B cell (primary cell): ENCODE data around the gene WDFY4. TPM values are rescaled to one million over a fixed set of nuclear protein-coding genes. Genes with fewer than 3 reads are reported as not detected.

Source experiments
- ATAC-seq: fragments of 200-7000 bp; cut with Tn5 transposase; one replicate; pipeline ENCODE4 v1.10.0; 2021; ENCODE audit warnings: low read depth, mild to moderate bottlenecking, moderate number of reproducible peaks, moderate library complexity
- CTCF ChIA-PET: fragments of 350-600 bp; sonication (Branson Sonifier 250); formaldehyde crosslinking; loops from one replicate; lab custom pipeline; 2021; ENCODE audit warnings: antibody characterized with exemption, inconsistent platforms; lab: Charles Lee
- POLR2A ChIA-PET: fragments of 350-600 bp; sonication (Branson Sonifier 250); formaldehyde crosslinking; loops from one replicate; lab custom pipeline; 2021; ENCODE audit warnings: antibody characterized with exemption; lab: Charles Lee
- DNase-seq: peaks from one replicate; pipeline ENCODE4 v3.0.0; 2013
- H2AFZ ChIP-seq: 2 replicates; pipeline ENCODE4 v1.6.1; 2012; ENCODE audit warnings: mild to moderate bottlenecking, low read depth, low read length; ENCODE audit not compliant: insufficient read depth, poor library complexity, severe bottlenecking
- H3K27ac ChIP-seq, 2 donors: 1 replicate in 1 of 2; 2 replicates in 1 of 2; pipeline ENCODE4 v1.5.1; 2012 to 2013; ENCODE audit warnings: low read length in 2 of 2, mild to moderate bottlenecking in 2 of 2, moderate library complexity in 1 of 2
- H3K27me3 ChIP-seq, 4 experiments: fragments of 200-600 bp in 1 of 4; sonication (generic) in 1 of 4; replicated peaks in 1 of 4; 1 replicate in 2 of 4; 2 replicates in 2 of 4; pipeline versions ENCODE4 v1.6.1 to v1.7.0; 2013 to 2016; ENCODE audit warnings: low read length in 3 of 4, mild to moderate bottlenecking in 2 of 4, mixed read lengths in 1 of 4, moderate library complexity in 1 of 4; ENCODE audit not compliant: insufficient read depth in 4 of 4, control insufficient read depth in 3 of 4; ENCODE audit errors: control extremely low read depth in 1 of 4
- H3K36me3 ChIP-seq, 2 experiments: replicated peaks in 1 of 2; 1 replicate in 1 of 2; 2 replicates in 1 of 2; pipeline versions ENCODE4 v1.6.1 to v1.7.1; 2013; ENCODE audit warnings: low read length in 1 of 2; ENCODE audit not compliant: insufficient read depth in 2 of 2, control insufficient read depth in 1 of 2; ENCODE audit errors: control extremely low read depth in 1 of 2, extremely low read depth in 1 of 2
- H3K4me1 ChIP-seq, 2 donors: fragments of 200-600 bp in 1 of 2; sonication (generic) in 1 of 2; 1 replicate in 1 of 2; 2 replicates in 1 of 2; pipeline versions ENCODE4 v1.5.1 to v1.6.1; 2013 to 2017; ENCODE audit warnings: low read length in 2 of 2; ENCODE audit not compliant: control insufficient read depth in 2 of 2, insufficient read depth in 2 of 2
- H3K4me2 ChIP-seq: replicated peaks from 2 replicates; pipeline ENCODE3; 2012; ENCODE audit warnings: mild to moderate bottlenecking, low read depth, low read length; ENCODE audit not compliant: poor library complexity, severe bottlenecking
- H3K4me3 ChIP-seq, 5 experiments: fragments of 200-600 bp in 1 of 5; sonication (generic) in 1 of 5; 1 replicate in 3 of 5; 2 replicates in 2 of 5; pipeline versions ENCODE4 v1.5.1 to v1.7.0; 2011 to 2016; ENCODE audit warnings: low read length in 4 of 5, mild to moderate bottlenecking in 4 of 5, low read depth in 2 of 5, control low read depth in 1 of 5, moderate library complexity in 1 of 5; ENCODE audit not compliant: insufficient read depth in 1 of 5; ENCODE audit errors: control extremely low read depth in 1 of 5, extremely low read depth in 1 of 5
- H3K79me2 ChIP-seq: fragments of 200-600 bp; sonication (generic); one replicate; pipeline ENCODE4 v1.6.0; 2016; ENCODE audit warnings: low read length; ENCODE audit not compliant: control insufficient read depth, insufficient read depth
- H3K9ac ChIP-seq: fragments of 200-600 bp; sonication (generic); 2 replicates; pipeline ENCODE4 v1.6.1; 2017; ENCODE audit warnings: mild to moderate bottlenecking, low read length, moderate library complexity
- H3K9me3 ChIP-seq, 3 donors: one replicate each; pipeline versions ENCODE4 v1.6.1 to v1.7.1; 2013; ENCODE audit warnings: low read length in 2 of 3; ENCODE audit not compliant: control insufficient read depth in 2 of 3, insufficient read depth in 1 of 3; ENCODE audit errors: control extremely low read depth in 1 of 3
- H4K20me1 ChIP-seq: 2 replicates; pipeline ENCODE4 v1.6.0; 2012; ENCODE audit warnings: mild to moderate bottlenecking, low read length; ENCODE audit not compliant: insufficient read depth, control insufficient read depth, poor library complexity, severe bottlenecking
- H3K27ac Mint-ChIP-seq: one replicate; pipeline ENCODE4 v1.8.0; 2021; ENCODE audit warnings: mixed read lengths
- H3K27me3 Mint-ChIP-seq: one replicate; pipeline ENCODE4 v1.8.0; 2021; ENCODE audit warnings: mixed read lengths
- H3K4me1 Mint-ChIP-seq: one replicate; pipeline ENCODE4 v1.8.0; 2021; ENCODE audit warnings: mixed read lengths
- H3K4me3 Mint-ChIP-seq: one replicate; pipeline ENCODE4 v1.8.0; 2021; ENCODE audit warnings: mixed read lengths
- H3K9me3 Mint-ChIP-seq: one replicate; pipeline ENCODE4 v1.8.0; 2022; ENCODE audit warnings: mixed read lengths; ENCODE audit not compliant: insufficient read depth
- CTCF ChIP-seq: fragments of 200-600 bp; IDR thresholded peaks from one replicate; pipeline ENCODE4 v1.8.0; 2022; ENCODE audit warnings: antibody characterized with exemption, mild to moderate bottlenecking
- EZH2 ChIP-seq: IDR thresholded peaks from 2 replicates; pipeline ENCODE4 v1.6.1; 2012; ENCODE audit warnings: borderline replicate concordance, low read depth, mild to moderate bottlenecking, moderate library complexity, low read length; ENCODE audit not compliant: insufficient read depth, poor library complexity, severe bottlenecking
- WGBS: methylation state at CpG from one replicate; pipeline ENCODE4 v1.1.5; 2013; ENCODE audit warnings: missing lambda C conversion rate; ENCODE audit not compliant: insufficient coverage; 5-methylcytosine and 5-hydroxymethylcytosine counted together
- intact Hi-C: fragments of 100-400 bp; cut with micrococcal nuclease; formaldehyde crosslinking; loops from one replicate; pipeline ENCODE4 v1.10.0; 2022
- polyA plus RNA-seq: library from polyadenylated mRNA; depleted of rRNA; stranded (reverse); fragments of >200 nt; gene quantifications from 2 replicates; pipeline ENCODE4 v1.2.3, GENCODE V29; 2012
- total RNA-seq, 2 donors: library from RNA; stranded (reverse); fragments of 120-200 nt in 1 of 2; gene quantifications; 1 replicate in 1 of 2; 2 replicates in 1 of 2; pipeline versions ENCODE4 v1.2.3 to v1.2.4, GENCODE V29; 2013 to 2022

WDFY4 gene
- total and polyA plus RNA-seq, 2 donors (not counting 1 experiment from before 2014, with no cell fraction given): 262 to 560 TPM

GRCh38 chr10:48939790-48940325 is 255.2 kb downstream of the WDFY4 start, which contains the start of gene LRRC18:
TSS of gene LRRC18 (minus strand) at chr10:48939840. CDS start at chr10:48914155, 25,685 bp downstream.
- Histone ChIP-seq H3K9me3 (no peaks in the 10 kb centered on the region), H3K4me2 (no peak within 1 kb of the TSS), H3K27ac (no peak within 1 kb of the TSS), H3K27me3 (no peaks in the 10 kb centered on the region), H3K4me1 (no peaks in the 10 kb centered on the region), H3K9ac (no peak within 1 kb of the TSS), H4K20me1 (peaks cover 21% of the 10 kb centered on the region), H3K36me3 (peaks cover 4 to 76% of the 10 kb centered on the region in 2 experiments), H3K4me3 (no peak within 1 kb of the TSS), H2AFZ (no peak within 1 kb of the TSS), H3K79me2 (no peaks in the 10 kb centered on the region)
- WGBS: 100% methylated on average over 1 of the region's 2 CpGs
- no peaks in the 10 kb centered on the region for H3K9me3 Mint-ChIP-seq
- peak within 1 kb of the TSS; percentile 39 for H3K27ac Mint-ChIP-seq
- ChIA-PET POLR2A (no interaction called here), CTCF (no interaction called here)
- TF ChIP-seq CTCF: no peak
- no peak for TF ChIP-seq EZH2
- no peaks in the 10 kb centered on the region for H3K4me1 Mint-ChIP-seq
- H3K4me3 Mint-ChIP-seq: no peak within 1 kb of the TSS
- no peaks in the 10 kb centered on the region for H3K27me3 Mint-ChIP-seq
- no peak for ATAC-seq
- no peak for DNase-seq
- intact Hi-C loops: no loop called here

DNA sequence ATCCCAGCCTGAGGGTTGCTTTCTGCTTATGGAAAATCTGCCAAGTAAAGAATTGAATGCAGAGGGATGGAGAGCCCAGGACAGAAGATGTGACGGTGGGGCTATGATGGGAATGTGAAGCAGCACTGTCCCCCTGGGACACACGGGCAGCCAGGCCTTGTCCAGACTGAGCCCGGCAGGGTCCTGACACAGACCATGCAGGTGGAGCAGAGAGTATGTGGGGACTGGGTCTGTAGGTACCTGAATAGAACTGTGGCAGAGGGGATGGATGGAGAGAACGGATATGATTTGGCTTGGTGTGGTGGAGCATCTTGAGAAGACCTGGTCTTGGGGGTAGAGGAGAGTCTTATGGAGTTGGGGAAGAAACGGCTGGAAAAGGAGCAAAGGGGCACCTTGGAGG is 255.7 kb downstream of the WDFY4 start:
- H3K27me3 Mint-ChIP-seq: no peaks in the 10 kb centered on the region
- DNase-seq: no peak
- H2AFZ ChIP-seq: no peak overlapping the region
- 99% methylated on average over 5 of the region's 5 CpGs for WGBS
- peak overlapping the region; percentile 39 for H3K27ac Mint-ChIP-seq
- H3K9me3 Mint-ChIP-seq: no peaks in the 10 kb centered on the region
- CTCF ChIA-PET: no interaction called here
- no peak for ATAC-seq
- no peaks in the 10 kb centered on the region for H3K27me3 ChIP-seq
- peaks cover 21% of the 10 kb centered on the region for H4K20me1 ChIP-seq
- H3K4me1 ChIP-seq: no peaks in the 10 kb centered on the region
- H3K4me2 ChIP-seq: no peak overlapping the region
- H3K27ac ChIP-seq: no peak overlapping the region
- H3K4me3 ChIP-seq: no peak overlapping the region
- H3K9ac ChIP-seq: no peak overlapping the region
- no peaks in the 10 kb centered on the region for H3K79me2 ChIP-seq
- H3K36me3 ChIP-seq: peaks cover 4 to 80% of the 10 kb centered on the region in 2 experiments
- no peaks in the 10 kb centered on the region for H3K9me3 ChIP-seq
- intact Hi-C loops: no loop called here
- POLR2A ChIA-PET: no interaction called here
- H3K4me3 Mint-ChIP-seq: no peak overlapping the region
- H3K4me1 Mint-ChIP-seq: no peaks in the 10 kb centered on the region
- TF ChIP-seq EZH2 (no peak), CTCF (no peak)
